Stimulated activated naive B cell treated with anti-CD40 and anti-IgM and Interleukin-4, amounts not matched to agents 10 μg/mL and 1 μg/mL and 100 μg/mL, for 72 hours (primary cell): ENCODE data around the gene RHOG.
A peak's percentile ranks its signal among the peaks of the same experiment; 100 is the strongest.

Experiments used
- ATAC-seq, 2 donors: fragments of 150-1000 bp; cut with Tn5 transposase; replicated peaks; 2 replicates each; pipeline ENCODE4 v1.10.0; 2021; ENCODE audit warnings: moderate library complexity in 1 of 2
- DNase-seq: peaks from one replicate; pipeline ENCODE4 v3.0.0; 2021
- H3K27ac Mint-ChIP-seq: one replicate; pipeline ENCODE4 v1.8.0; 2022; ENCODE audit warnings: mild to moderate bottlenecking, mixed read lengths
- H3K27me3 Mint-ChIP-seq, 2 donors: one replicate each; pipeline ENCODE4 v1.8.0; 2022; ENCODE audit warnings: mixed read lengths in 2 of 2
- H3K36me3 Mint-ChIP-seq, 2 donors: one replicate each; pipeline ENCODE4 v1.8.0; 2022; ENCODE audit warnings: mixed read lengths in 2 of 2, mild to moderate bottlenecking in 1 of 2
- H3K4me1 Mint-ChIP-seq, 2 donors: one replicate each; pipeline ENCODE4 v1.8.0; 2022; ENCODE audit warnings: mixed read lengths in 2 of 2, mild to moderate bottlenecking in 1 of 2
- H3K4me3 Mint-ChIP-seq, 2 donors: one replicate each; pipeline ENCODE4 v1.8.0; 2022; ENCODE audit warnings: mild to moderate bottlenecking in 2 of 2, mixed read lengths in 2 of 2, moderate library complexity in 1 of 2
- H3K9me3 Mint-ChIP-seq, 2 donors: one replicate each; pipeline ENCODE4 v1.8.0; 2022; ENCODE audit warnings: mixed read lengths in 2 of 2, mild to moderate bottlenecking in 1 of 2

The RHOG gene

GRCh38 chr11:3840870-3841425 lies at the start of gene RHOG:
TSS of gene RHOG (minus strand) at chr11:3840959. CDS start at chr11:3828138, 12,821 bp downstream.
- peak; percentile 85 to 88 for ATAC-seq
- peaks cover 27 to 57% of the 10 kb centered on the region in 2 donors for H3K4me1 Mint-ChIP-seq
- H3K27ac Mint-ChIP-seq: peak within 1 kb of the TSS; percentile 79
- peak within 1 kb of the TSS; percentile 85 to 96 for H3K4me3 Mint-ChIP-seq
- H3K36me3 Mint-ChIP-seq: peaks cover 24 to 27% of the 10 kb centered on the region in 2 donors
- no peaks in the 10 kb centered on the region for H3K9me3 Mint-ChIP-seq
- no peaks in the 10 kb centered on the region for H3K27me3 Mint-ChIP-seq
- DNase-seq: peak; percentile 99

- no peak for ATAC-seq
- H3K4me3 Mint-ChIP-seq: no peak overlapping the region
- no peaks in the 10 kb centered on the region for H3K9me3 Mint-ChIP-seq
- no peaks in the 10 kb centered on the region for H3K27me3 Mint-ChIP-seq
- peaks cover 0 to 11% of the 10 kb centered on the region in 2 donors for H3K36me3 Mint-ChIP-seq
- H3K4me1 Mint-ChIP-seq: peaks cover 44 to 75% of the 10 kb centered on the region in 2 donors
- no peak for DNase-seq
- H3K27ac Mint-ChIP-seq: no peak overlapping the region
Observed at GRCh38 chr11:3890014-3890413, 49.3 kb upstream of the RHOG start.

GRCh38 chr11:3888876-3889275 lies 48.1 kb upstream of the RHOG start:
- Mint-ChIP-seq H3K4me1 (peaks cover 47 to 74% of the 10 kb centered on the region in 2 donors), H3K4me3 (no peak overlapping the region), H3K36me3 (peaks cover 0 to 11% of the 10 kb centered on the region in 2 donors), H3K27ac (no peak overlapping the region), H3K9me3 (no peaks in the 10 kb centered on the region), H3K27me3 (no peaks in the 10 kb centered on the region)
- no peak for DNase-seq
- peak; percentile 50 to 68 for ATAC-seq

DNA sequence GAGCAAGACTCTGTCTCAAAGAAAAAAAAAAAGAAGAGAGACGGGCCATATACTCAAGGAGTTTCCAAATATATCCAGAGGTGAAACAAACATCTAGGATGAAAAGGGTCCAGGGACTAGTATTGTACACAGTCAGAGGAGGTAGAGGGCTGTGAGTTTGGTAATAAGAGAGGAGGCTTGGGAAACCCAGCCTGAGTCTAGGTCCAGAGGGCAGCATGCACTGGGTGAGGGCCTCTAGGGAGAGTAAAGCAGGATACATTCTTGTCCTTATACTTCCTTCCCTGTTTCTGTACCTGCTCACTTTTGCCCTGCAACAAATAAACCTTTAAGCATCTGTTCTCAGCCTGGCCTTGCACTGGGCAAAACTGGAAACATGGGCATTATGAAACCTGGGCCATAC lies 46.2 kb upstream of the RHOG start:
- peaks cover 0 to 3% of the 10 kb centered on the region in 2 donors for H3K9me3 Mint-ChIP-seq
- peaks cover 46 to 68% of the 10 kb centered on the region in 2 donors for H3K4me1 Mint-ChIP-seq
- peaks cover 5 to 12% of the 10 kb centered on the region in 2 donors for H3K36me3 Mint-ChIP-seq
- ATAC-seq (no peak), DNase-seq (no peak)
- H3K27ac Mint-ChIP-seq: peak overlapping the region; percentile 14
- no peaks in the 10 kb centered on the region for H3K27me3 Mint-ChIP-seq
- no peak overlapping the region for H3K4me3 Mint-ChIP-seq

GRCh38 chr11:3885855-3886254 lies 45.1 kb upstream of the RHOG start:
- no peak for DNase-seq
- Mint-ChIP-seq H3K4me3 (no peak overlapping the region), H3K36me3 (peaks cover 5 to 12% of the 10 kb centered on the region in 2 donors), H3K27ac (no peak overlapping the region), H3K9me3 (peaks cover 0 to 3% of the 10 kb centered on the region in 2 donors), H3K4me1 (peaks cover 46 to 79% of the 10 kb centered on the region in 2 donors), H3K27me3 (no peaks in the 10 kb centered on the region)
- no peak for ATAC-seq

DNA sequence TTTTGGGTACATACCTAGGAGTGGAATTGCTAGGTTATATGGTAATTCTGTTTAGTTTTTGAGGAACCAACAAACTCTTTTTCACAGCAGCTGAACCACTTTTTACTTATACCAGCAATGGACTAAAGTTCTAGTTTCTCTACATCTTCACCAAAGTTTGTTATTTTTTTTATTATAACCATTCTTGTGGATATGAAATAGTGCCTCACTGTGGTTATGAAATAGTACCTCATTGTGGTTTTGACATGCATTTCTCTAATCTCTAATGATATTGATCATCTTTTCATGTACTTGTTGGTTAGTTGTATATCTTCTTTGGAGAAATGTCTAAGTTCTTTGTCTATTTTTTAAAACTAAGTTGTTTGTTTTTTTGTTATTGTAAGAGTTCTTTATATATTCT lies 41.9 kb upstream of the RHOG start:
- Mint-ChIP-seq H3K27me3 (no peaks in the 10 kb centered on the region), H3K27ac (peak overlapping the region; percentile 42), H3K4me3 (no peak overlapping the region), H3K36me3 (peaks cover 13 to 20% of the 10 kb centered on the region in 2 donors), H3K4me1 (peaks cover 56 to 85% of the 10 kb centered on the region in 2 donors), H3K9me3 (peaks cover 0 to 4% of the 10 kb centered on the region in 2 donors)
- ATAC-seq (no peak), DNase-seq (no peak)

- DNase-seq: no peak
- peak; percentile 60 for ATAC-seq
- H3K27me3 Mint-ChIP-seq: no peaks in the 10 kb centered on the region
- H3K9me3 Mint-ChIP-seq: peaks cover 0 to 4% of the 10 kb centered on the region in 2 donors
- H3K4me1 Mint-ChIP-seq: peaks cover 49 to 85% of the 10 kb centered on the region in 2 donors
- H3K36me3 Mint-ChIP-seq: peaks cover 13 to 17% of the 10 kb centered on the region in 2 donors
- peak overlapping the region; percentile 85 for H3K27ac Mint-ChIP-seq
- H3K4me3 Mint-ChIP-seq: peak overlapping the region; percentile 42 to 64
Observed at GRCh38 chr11:3880724-3881123, 40.0 kb upstream of the RHOG start.

- DNase-seq: no peak
- Mint-ChIP-seq H3K27ac (peak overlapping the region; percentile 85), H3K27me3 (no peaks in the 10 kb centered on the region), H3K36me3 (peaks cover 13 to 17% of the 10 kb centered on the region in 2 donors), H3K4me1 (peaks cover 46 to 89% of the 10 kb centered on the region in 2 donors), H3K4me3 (peak overlapping the region; percentile 65 to 70), H3K9me3 (peaks cover 0 to 4% of the 10 kb centered on the region in 2 donors)
- ATAC-seq: peak in 1 of 2 donors; percentile 6
Observed at GRCh38 chr11:3879967-3880542, 39.3 kb upstream of the RHOG start.

DNA sequence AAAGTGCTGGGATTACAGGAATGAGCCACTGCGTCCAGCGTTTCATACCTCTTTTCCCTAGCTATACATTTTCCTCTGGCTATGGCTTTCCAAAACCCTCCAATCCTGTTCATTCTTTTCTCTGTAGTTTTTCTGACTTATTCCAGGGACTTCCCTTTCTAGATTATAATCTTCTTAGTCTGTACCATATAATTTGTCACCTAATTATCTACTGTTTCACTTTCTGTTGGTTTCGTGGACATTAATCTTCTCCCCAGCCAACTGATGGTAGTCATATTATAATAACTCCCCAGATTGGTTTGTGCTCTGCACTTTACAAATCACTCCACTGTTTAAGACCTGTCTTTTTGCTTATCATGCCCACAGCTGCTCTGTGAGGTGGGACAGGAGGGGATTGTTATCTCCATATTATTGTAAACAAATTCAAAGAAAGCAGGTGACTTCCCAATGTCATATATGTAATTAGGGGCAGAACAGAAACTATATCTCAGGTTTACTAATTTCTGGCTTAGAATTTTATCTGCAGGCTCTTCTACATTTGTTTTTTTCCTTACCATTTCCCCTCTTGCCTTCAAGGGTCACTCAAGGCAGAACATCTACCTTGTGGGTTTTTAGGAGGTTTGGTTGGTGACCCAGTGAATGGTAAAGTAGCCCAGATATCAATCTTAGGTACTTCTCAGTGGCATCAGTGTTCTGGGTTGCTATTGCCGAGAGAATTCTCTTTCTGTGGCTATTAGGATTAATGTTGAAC lies 38.6 kb upstream of the RHOG start:
- ATAC-seq (peak; percentile 76 to 77), DNase-seq (no peak)
- peaks cover 0 to 4% of the 10 kb centered on the region in 2 donors for H3K9me3 Mint-ChIP-seq
- peaks cover 13 to 17% of the 10 kb centered on the region in 2 donors for H3K36me3 Mint-ChIP-seq
- H3K4me3 Mint-ChIP-seq: peak overlapping the region; percentile 65 to 70
- peaks cover 51 to 92% of the 10 kb centered on the region in 2 donors for H3K4me1 Mint-ChIP-seq
- H3K27me3 Mint-ChIP-seq: no peaks in the 10 kb centered on the region
- H3K27ac Mint-ChIP-seq: peak overlapping the region; percentile 85

DNA sequence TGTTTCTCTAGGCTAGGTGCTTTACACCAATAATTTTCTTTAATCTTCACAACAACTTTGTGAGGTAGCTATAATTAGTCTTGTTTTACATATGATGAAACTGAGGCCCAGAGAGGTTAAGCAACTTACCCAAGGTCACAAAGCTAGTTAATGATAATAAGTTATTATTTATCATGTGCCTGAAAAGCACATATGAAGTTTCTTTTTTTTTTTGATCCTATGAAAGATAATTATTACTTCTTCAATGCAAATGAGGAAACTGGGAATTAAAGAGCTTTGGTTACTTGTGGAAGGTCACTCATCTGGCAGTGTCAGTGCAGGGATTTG lies 37.5 kb upstream of the RHOG start:
- no peak for DNase-seq
- H3K9me3 Mint-ChIP-seq: peaks cover 0 to 4% of the 10 kb centered on the region in 2 donors
- peak overlapping the region; percentile 63 for H3K27ac Mint-ChIP-seq

GRCh38 chr11:3877364-3878257 lies 36.9 kb upstream of the RHOG start:
- Mint-ChIP-seq H3K27ac (peak overlapping the region; percentile 63), H3K4me1 (peaks cover 50 to 91% of the 10 kb centered on the region in 2 donors), H3K36me3 (peaks cover 8 to 14% of the 10 kb centered on the region in 2 donors), H3K4me3 (peak overlapping the region; percentile 12 to 37), H3K9me3 (peaks cover 0 to 2% of the 10 kb centered on the region in 2 donors), H3K27me3 (no peaks in the 10 kb centered on the region)
- ATAC-seq (no peak), DNase-seq (no peak)

More for the DNA sequence above, 37.5 kb upstream of the RHOG start:
- no peak for ATAC-seq
- Mint-ChIP-seq H3K27me3 (no peaks in the 10 kb centered on the region), H3K36me3 (peaks cover 11 to 14% of the 10 kb centered on the region in 2 donors), H3K4me1 (peaks cover 50 to 91% of the 10 kb centered on the region in 2 donors), H3K4me3 (peak overlapping the region in 1 of 2 donors; percentile 12)

- Mint-ChIP-seq H3K27ac (no peak overlapping the region), H3K9me3 (peaks cover 0 to 2% of the 10 kb centered on the region in 2 donors), H3K4me3 (peak overlapping the region in 1 of 2 donors; percentile 16), H3K27me3 (no peaks in the 10 kb centered on the region), H3K4me1 (peaks cover 56 to 98% of the 10 kb centered on the region in 2 donors), H3K36me3 (peaks cover 10 to 14% of the 10 kb centered on the region in 2 donors)
- ATAC-seq (no peak), DNase-seq (no peak)
Observed at GRCh38 chr11:3876613-3877012, 35.9 kb upstream of the RHOG start.

DNA sequence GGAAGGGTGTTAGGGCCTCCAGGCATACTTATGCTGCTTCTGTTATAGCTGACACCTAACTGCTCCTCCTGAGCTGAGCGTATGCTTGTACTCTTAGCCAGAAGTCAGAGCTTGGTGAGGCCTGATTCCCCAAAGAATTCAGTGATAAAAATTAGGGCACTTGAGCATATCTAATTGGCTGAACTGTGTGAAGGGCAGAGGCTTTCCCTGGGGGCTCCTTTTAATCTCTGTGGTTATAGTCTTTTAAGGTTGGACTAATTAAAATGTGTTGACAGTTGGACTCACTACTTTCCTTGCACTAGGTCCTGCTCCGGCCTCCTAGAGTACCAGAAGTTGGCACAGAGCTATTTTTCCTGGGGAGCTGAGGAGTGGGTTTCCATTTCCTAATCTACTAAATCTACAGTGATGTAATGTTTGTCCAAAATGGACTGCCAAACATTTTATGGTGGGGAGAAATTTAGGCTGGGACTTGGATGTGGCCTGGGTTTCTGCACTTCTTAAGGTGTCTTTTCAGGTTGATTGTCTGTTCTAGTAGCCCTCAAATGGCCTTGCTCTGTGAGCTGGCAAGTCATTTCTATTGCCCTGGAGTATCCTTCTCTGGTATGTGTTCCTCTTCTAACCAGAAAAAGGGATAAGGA lies 33.1 kb upstream of the RHOG start:
- Mint-ChIP-seq H3K9me3 (no peaks in the 10 kb centered on the region), H3K36me3 (peaks cover 8 to 12% of the 10 kb centered on the region in 2 donors), H3K4me3 (peak overlapping the region in 1 of 2 donors; percentile 44), H3K27ac (no peak overlapping the region), H3K27me3 (no peaks in the 10 kb centered on the region), H3K4me1 (peaks cover 52 to 96% of the 10 kb centered on the region in 2 donors)
- ATAC-seq: peak; percentile 66 to 86
- no peak for DNase-seq
